ENCODE results near the gene MRPL33.
"Not testable (repeated sequence)": the region's sequence is repeated elsewhere in the genome, so short reads cannot be mapped to it uniquely, and the experiment has no call there.

MRPL33 gene

GRCh38 chr2:27742571-27742970 is 28.9 kb upstream of the MRPL33 start:
- no peak for DNase-seq

GRCh38 chr2:27745494-27745893 is 26.0 kb upstream of the MRPL33 start:
- DNase-seq = not testable (repeated sequence)

DNA sequence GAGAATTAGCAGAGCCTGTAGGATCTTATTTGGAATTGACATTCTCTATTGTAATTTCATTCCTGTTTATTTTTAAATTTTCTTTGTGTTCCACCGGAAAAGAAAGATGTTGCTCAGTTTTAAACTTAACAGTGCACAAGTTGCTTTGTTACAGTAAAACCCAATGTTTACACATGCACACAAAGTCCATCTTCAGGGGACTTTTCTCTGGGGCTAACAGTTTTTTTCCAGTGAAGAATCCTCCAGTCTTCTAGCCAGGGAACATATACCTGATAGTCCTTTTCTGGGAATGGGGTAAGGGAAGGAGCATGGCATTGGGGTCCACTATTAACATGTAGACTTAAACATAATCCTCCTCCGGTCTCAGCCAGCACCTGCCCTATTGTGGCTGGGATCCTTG is 25.2 kb upstream of the MRPL33 start:
- DNase-seq = no peak

DNA sequence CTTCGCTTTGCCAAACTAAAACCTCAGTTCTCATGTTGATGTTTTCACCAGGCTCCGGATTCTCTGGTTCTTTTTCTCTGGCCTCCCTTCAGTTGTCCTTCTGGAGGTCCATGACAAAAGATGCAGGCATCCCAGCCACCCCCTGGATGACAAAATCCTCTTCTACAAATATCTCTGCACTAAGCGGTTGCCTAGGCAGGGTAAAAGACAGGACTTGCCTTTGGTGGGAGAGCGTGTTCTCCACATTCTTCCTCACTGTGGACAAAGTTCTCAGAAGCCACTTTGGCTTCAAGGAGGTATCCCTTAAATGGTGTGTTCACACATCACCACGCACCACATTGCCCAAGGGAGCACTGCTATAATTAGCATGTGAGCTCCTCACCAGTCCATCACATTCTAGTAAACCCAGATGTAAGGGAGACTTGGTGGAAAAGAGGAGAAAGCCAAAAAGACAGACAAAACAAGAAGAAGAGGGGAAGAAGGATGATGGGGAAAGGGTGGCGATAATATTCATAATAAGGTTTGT is 23.6 kb upstream of the MRPL33 start:
- DNase-seq = no peak

GRCh38 chr2:27748803-27749554 is 22.5 kb upstream of the MRPL33 start:
- DNase-seq = not testable (repeated sequence)

GRCh38 chr2:27751377-27751776 is 20.1 kb upstream of the MRPL33 start:
- no peak for DNase-seq

- DNase-seq = no peak
These were observed 18.8 kb upstream of the MRPL33 start for GRCh38 chr2:27752551-27753237.

- peak; percentile 86 to 93 (median 90) for DNase-seq
These were observed 17.4 kb upstream of the MRPL33 start for GRCh38 chr2:27754138-27754588.

- DNase-seq = no peak
These were observed 16.7 kb upstream of the MRPL33 start for GRCh38 chr2:27754831-27755230.

GRCh38 chr2:27756091-27756490 is 15.4 kb upstream of the MRPL33 start:
- no peak for DNase-seq

DNA sequence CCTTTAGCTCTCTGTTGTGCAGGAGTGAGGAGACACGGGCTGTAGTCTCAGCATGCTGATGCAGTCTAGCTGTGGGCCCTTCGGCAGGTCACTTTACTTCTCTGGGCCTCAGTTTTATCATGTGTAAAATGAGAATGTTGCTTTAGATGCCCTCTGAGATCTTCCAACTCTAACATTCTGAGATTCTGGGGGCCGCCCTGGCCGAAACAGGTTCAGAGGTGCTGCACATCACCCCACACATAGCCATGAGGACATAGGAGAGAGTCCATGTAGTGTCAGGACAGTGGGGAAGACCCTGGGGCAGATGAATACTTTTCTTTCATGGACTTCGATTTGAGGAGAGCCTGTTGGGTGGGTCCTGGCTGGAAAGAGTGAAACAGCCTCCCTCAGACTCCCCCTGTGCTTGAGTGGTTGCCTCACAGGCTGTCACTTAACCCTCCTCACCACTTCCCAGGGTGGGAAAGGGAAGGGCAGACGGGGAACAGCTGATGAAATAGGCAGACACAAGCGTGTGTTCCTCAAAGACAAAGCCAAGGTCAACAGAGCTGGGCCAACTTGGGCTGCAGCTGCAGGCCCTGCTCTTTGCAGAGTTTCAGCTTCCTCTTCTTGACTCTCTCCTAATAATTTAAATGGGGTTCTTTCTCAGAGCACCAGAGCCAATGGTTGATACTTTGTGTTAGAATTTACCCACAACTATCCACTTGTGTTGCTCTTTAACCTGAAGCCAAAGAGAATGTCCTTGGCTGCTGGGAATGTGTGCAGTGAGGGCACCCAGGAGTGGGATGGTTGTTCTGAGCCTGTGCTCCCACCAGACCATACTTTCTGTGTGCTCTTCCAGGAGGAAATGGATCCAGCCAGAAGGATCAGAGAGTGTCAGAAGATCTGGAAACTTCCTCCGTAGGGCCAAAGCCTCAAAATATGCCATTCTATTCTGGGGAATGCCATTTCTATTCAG is 14.7 kb upstream of the MRPL33 start:
- DNase-seq = peak; percentile 81 to 91 (median 90)

DNA sequence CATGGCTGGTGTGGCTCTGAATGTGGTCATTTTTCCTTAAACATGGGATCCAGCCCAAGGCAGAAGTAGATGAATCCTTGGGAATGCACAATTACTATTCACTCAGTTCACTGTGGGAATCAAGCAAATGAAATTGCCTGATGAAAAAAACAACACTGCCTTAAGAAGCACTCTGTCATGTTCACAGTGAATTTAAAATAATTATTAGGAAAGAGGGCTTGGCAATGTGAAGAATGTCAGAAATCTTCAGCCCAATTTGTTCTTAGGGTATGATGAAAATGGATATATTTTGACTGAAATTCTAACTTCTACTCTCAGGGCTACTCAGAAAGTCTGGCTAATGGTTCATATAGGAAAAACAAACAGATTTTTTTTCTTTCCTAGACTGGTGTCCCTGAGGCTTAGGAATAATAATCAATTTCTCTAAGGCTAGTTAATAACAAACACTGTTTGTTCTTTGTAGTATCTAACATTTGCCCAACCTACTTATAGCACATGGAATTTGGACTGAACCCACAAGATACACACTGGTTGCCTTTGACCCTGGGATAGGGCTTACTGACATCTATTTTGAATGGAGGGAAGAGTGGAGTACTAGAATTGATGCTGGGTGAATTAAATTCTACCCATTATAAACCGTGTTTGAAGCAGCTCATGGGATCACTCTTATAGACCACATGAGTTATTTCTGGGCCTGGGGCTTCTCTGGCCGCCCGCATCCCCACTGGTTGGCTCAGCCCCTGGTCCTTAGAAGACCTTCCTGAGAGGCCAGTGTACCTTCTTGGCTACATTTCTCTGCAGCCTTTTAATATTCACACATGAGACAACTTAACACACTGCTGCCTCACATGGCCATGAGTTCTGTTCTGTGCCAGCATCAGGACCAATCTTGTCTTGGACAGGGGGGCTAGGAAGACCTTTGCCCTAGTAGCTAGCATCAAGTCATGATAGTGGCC is 8.3 kb upstream of the MRPL33 start:
- DNase-seq = no peak

DNA sequence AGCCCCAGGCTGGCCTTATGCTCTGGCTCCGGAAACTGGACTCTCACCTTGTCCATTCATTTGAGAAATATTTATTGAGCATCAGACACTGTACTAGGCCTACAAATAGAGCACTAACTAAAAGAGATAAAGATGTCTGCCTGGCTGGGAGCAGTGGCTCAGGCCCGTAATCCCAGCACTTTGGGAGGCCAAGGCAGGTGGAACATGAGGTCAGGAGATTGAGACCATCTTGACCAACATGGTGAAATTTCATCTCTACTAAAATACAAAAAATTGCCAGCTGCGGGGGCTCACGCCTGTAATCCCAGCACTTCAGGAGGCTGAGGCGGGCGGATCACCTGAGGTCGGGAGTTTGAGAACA is 7.6 kb upstream of the MRPL33 start:
- no peak for DNase-seq

GRCh38 chr2:27764526-27764925 is 7.0 kb upstream of the MRPL33 start:
- peak in 2 of 4 experiments; percentile 61 to 62 for DNase-seq

- peak; percentile 16 to 71 (median 46) for DNase-seq
These were observed 5.8 kb upstream of the MRPL33 start for GRCh38 chr2:27765621-27766286.

DNA sequence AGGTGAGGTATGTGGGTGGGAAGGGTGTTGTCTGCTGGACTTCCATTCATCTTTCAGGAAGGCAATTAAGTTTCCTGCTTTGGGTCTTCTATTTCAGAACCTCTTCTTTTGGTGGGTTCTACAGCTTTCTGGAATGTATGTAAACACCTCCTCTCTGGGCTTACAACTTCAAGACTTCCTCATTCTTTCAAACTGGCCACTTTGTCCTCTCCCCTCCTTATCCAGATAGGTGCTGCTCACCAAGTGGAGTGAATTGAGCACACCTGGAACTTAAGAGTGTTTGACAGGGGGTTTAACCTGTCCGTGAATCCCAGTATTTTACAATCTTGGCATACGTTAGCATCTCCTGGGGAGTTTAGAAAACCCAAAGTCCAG is 5.2 kb upstream of the MRPL33 start:
- DNase-seq = no peak

DNA sequence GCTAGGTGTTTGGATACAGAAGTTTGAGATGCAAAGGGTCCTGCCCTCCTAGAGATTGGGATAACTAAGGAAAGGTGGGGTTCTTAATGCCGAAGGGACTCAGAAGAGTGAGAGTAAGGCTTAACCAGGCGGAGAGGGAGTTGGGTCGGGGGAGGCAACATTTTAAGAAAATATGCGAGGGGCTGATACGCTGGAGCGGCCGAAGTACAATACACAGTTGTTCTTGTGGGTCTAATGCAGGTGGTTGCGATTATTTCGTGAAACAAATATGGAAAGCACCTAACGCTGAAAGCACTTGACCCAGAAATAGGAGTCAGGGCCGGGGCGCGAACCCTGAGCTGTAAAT is 344 bp upstream of the MRPL33 start:
- DNase-seq = no peak

DNA sequence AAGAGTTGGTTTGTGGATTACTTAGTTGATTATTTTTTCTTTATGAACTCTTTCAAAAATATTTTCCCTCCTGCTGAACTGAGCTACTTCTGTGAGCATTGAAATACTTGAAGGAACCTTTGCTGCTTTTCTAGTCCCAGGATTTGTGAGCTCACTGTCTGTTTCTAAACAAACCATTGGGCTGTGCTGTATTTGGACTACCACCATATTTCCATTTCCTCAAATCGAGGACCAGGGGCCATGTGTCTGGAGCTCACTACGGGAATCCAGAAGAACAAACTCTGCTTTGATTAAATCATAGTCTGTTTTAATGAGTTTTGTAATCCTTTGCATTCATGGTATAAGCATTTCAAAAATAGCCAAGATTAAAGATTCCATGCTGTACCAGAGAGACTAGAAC is 1.3 kb downstream of the MRPL33 start:
- peak in 3 of 4 experiments; percentile 27 to 44 (median 33) for DNase-seq

DNA sequence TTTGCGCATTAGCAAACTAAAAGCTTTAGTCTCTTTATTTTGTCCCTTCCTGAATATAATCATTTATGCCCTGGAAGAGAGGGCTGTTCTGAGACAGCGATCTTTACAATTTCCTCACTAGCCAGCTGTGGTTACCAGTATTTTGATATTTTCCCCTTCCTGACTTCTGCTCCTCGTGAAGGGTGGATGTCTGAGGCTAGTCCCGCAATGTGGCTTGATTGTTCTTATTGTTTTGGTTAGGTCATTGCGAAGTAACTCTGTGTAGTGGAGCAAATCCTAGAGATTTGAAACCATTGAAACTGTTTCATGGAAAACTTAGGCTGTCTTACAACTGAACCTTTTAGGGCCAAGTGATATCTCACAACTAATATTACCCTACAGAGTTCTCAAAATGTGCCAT is 2.4 kb downstream of the MRPL33 start:
- no peak for DNase-seq

GRCh38 chr2:27776097-27776496 is 4.6 kb downstream of the MRPL33 start:
- no peak for DNase-seq

DNA sequence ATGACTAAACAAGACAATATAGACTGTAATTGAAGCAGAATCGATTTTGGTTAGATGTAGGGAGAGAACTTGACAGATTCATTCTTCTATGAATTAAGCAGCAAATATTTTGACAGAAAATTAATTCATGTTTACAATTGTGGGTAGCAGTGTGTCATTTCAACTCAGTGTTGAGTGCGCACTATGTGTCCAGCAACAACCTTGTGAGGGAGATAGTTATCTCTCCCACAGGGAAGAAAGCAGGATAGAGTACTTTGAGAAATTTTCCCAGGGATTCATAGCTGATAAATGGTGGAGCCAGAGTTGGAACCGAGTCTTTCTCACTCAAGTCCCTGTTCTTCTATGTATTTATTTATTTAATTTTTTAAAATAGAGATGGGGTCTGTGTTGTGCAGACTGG is 5.2 kb downstream of the MRPL33 start:
- no peak for DNase-seq
